Glomerular visceral epithelial cell (primary cell): Measurements from ENCODE around the gene SIPA1.

ENCODE experiments used
- DNase-seq: peaks from one replicate; pipeline ENCODE4 v3.0.0-alpha.2; 2016; ENCODE audit errors: extremely low spot score

The SIPA1 gene

GRCh38 chr11:65637794-65638419 lies at the start of gene SIPA1:
Gene SIPA1 (plus strand): TSS chr11:65638101. CDS start chr11:65640922, 2,821 bp downstream.
- peak; percentile 95 for DNase-seq

DNA sequence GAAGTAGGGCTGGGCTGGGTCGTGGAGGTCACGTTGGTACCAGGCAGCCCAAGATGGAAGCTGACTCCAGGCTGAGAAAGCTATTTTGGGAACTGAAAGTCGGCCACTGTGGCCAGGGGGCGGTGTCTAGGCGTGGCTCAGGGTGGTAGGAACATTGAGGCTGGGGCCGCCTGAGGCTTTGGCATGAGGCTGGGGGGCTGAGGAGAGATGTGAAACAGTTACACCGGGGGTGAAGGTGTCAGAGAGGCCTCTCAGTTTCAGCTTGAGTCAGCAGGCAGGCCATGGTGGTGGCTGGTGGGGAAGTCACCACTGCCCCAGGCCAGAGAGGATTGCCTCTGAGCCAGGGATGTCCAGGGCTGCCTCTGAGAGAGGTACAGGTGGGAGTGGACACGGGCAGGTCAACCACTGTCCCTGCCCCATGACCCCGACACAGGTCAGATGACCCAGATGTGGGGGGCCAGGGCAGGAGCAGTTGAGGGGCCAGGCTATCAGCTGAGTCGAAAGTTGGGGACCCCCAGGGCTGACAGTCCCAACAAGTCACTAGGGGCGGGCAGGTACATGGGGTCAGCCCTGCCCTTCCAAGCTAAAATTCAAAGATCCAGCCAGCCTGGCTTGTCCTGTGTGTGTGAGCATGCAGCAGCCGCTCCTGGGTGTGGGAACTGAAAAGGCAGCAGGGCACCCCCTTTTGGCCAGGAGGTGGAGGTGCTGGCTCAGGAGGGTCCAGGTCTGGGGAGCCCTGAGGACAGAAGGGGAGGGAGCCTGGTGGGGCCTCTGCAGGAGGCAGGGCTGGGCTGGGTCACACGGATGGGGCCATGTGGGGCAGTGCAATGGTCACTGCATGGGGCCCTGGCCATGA lies 49.5 kb upstream of the SIPA1 start:
- DNase-seq = peak; percentile 50

DNA sequence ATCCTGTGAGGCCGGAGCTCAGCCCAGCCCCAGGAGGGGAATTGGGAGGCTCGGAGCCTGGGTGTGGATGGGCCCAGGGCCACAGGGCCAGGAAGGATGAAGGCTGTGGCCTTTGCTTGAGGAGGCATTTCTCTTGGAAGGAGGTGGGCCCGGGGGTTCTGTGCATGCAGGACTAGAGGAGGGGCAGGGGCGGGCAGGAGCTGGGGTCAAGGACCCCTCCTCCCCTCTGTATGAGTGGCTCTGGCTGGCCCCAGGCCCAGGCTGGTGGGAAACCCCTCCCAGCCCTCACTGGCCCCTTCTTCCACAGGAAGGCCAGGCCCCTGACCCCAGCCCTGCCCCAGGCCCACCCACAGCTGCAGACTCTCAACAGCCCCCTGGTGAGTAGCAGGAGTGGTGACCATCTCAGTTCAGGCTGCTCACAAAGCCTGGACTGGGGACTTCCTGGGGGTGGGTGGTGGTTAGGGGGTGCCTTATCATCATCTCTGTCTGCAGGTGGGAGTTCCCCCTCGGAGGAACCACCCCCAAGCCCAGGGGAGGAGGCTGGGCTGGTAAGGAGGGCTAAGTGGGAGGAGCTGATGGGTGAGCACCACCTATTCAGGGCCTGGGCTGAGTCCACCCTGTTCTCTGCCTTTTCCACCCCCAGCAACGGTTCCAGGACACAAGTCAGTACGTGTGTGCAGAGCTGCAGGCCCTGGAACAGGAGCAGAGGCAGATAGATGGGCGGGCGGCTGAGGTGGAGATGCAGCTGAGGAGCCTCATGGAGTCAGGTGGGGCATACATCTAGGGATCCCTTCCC lies 48.3 kb upstream of the SIPA1 start:
- no peak for DNase-seq

GRCh38 chr11:65590240-65590738 lies 47.6 kb upstream of the SIPA1 start:
- DNase-seq = no peak

- DNase-seq = no peak
Measured at GRCh38 chr11:65591939-65592857, 45.7 kb upstream of the SIPA1 start.

DNA sequence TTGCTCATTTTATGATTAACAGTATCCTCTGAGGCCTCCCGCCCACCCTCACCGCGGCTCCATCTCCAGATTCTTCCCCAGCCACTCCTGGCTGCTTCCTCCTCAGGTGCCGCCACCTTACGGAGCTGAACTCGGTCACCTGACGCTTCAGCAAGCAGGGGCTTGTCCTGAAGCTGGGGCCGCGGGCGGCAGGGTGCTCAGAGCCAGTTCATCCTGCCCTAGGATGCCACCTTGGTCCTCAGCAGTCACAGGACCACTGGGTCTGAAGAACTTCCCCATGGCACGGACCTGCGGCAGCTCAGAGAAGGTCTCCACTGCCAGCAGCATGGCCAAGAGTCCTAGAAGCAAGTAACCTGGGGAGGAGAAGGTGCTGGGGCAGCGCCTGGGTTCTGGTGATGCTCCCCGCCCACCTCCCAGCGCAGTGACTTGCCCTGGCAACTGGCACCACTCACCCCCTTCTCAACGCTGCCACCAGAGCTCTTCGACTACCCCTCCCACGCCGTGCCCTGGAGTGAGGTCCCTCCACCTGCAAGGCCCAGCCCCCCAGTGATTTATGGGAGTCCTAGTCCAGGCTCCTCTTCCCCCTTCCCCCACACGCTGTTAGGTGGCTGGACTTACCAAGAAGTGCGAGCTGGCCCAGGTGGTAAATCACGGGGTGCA lies 44.9 kb upstream of the SIPA1 start:
- no peak for DNase-seq

DNA sequence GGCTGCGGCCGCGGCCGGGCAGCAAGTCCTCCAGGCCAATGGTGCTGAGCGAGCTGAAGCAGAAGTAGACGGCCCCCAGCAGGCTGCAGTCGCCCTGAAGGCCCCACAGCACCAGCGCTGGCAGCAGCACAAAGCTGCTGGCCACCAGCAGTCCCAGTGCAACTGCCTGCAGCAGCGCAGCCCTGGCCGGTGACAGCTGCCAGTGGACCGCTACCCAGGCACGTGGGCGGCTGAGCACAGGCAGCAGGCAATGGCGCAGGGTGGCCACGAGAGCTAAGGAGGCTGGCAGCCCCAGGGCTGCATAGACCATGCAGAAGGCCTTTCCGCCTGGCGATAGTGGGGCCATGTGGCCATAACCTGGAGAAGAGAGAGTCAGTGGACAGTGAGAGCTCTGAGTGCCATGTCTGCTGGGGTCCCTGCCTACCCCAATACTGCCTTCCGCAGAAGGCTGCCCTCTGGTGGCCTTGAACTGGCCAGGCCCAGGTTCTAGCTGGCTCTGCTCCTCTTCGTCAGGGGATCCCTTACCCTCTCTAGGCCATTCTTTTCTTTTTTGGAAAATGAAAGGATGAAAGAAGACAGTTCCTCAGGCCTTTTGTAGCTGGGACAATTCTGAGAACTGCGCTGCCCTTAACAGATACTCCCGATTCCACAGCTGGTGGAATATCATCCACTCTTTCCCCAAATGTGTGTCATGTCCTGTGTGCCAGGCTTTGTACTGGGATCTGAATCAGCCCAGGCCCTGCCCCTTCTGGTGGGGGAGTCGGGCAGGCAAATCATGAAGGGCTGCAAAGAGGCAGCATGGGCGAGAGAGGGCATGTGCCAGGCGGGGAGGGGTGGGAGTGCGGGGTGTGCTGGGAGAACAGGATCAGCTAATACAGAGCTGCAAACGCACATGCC lies 44.1 kb upstream of the SIPA1 start:
- no peak for DNase-seq

GRCh38 chr11:65595131-65595530 lies 42.8 kb upstream of the SIPA1 start:
- DNase-seq = no peak

DNA sequence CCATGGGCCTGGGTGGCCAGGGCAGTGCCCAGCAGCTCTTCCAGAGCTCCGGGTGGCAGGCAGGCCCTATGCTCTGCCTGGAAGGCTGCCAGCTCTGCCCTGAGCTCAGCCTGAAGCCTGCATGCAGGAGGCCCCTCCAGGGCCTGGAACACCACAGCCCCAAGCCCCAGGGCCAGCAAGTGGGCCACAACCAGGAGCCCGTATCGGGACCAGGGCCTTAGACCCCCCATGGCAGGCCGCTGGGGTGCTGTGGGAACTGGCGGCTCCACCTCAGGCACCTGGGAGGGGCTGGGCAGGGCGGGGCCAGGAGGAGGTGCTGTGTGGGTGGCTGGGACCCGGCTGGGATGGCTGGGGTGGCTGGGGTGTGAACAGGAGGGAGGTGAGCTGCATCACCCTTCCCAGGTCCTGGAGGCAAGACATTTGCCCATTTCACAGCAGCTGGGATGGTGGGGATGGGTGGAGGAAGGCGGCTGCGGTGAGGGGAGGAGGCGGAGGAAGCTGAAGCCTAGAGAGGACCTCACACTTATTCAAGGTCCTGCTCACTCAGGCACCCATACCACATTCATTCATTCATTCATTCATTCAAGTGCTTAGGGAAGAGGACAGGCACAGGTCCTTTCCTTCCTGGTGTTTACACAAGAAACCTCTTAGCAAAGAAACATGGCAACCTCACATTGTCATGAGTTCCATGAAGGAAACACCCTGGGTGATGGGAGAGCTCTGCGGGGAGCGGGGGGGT lies 42.2 kb upstream of the SIPA1 start, which contains the start of gene KCNK7:
TSS of gene KCNK7 (minus strand) at position 258 of the 739 bp plus-strand sequence. CDS start at position 230, 28 bp downstream.
- no peak for DNase-seq

DNA sequence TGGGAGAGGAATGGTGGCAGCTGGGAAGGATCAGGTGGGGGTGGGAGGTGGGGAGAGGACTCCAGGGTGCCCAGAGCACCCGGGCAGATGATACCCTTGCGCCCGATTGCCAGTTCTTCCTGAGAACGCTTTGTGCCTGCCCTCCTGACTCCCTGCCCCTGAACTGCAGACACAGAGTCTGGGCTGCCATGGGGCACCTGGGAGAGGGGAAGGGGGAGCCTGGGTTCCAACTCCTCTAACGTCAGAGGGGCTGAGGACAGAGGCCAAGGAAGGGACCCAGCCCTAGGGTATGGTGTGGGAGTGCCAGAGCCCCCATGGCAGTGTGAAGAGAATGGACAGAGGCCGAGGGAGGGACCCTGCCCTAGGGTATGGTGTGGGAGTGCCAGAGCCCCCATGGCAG lies 41.4 kb upstream of the SIPA1 start:
- no peak for DNase-seq

DNA sequence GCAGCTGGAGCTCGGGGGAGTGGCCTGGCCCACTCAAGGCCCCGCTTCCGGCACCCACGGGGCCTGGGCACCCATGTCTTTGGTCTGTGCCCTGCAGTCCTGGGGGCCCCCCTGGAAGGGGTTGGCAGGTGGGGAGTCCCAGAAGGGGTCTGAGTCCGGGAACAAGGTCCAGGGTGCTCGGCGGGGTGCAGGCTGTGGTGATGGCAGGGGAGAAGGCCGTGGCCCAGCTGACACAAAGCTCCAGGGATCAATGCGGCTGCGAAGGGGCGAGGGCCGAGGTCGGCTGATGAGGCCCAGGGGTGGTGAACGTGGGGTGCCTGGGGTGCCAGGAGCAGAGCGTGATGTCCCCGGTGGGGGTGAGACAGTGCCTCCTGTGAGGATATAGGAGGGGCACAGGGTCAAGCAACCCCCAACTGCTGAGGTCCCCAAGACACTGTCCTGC lies 39.6 kb upstream of the SIPA1 start:
- DNase-seq = no peak

GRCh38 chr11:65599216-65599954 lies 38.5 kb upstream of the SIPA1 start:
- no peak for DNase-seq

DNA sequence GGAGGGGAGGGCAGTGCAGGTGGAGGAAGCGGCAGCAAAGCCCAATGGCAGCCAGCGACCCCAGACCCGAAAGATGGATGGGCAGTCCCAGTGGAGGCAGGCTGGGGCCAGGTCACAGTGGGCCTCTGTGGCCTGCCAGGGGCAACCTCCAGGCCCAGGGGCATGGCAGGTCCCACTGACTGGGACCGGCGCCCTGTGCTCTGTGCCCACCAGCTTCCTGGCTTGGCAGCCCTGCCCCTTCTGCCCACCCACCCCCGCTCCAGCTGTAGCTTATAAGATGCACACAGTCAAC lies 38.0 kb upstream of the SIPA1 start:
- no peak for DNase-seq

GRCh38 chr11:65604258-65604657 lies 33.6 kb upstream of the SIPA1 start:
- DNase-seq = no peak

- no peak for DNase-seq
Measured at GRCh38 chr11:65606876-65607613, 30.9 kb upstream of the SIPA1 start.

DNA sequence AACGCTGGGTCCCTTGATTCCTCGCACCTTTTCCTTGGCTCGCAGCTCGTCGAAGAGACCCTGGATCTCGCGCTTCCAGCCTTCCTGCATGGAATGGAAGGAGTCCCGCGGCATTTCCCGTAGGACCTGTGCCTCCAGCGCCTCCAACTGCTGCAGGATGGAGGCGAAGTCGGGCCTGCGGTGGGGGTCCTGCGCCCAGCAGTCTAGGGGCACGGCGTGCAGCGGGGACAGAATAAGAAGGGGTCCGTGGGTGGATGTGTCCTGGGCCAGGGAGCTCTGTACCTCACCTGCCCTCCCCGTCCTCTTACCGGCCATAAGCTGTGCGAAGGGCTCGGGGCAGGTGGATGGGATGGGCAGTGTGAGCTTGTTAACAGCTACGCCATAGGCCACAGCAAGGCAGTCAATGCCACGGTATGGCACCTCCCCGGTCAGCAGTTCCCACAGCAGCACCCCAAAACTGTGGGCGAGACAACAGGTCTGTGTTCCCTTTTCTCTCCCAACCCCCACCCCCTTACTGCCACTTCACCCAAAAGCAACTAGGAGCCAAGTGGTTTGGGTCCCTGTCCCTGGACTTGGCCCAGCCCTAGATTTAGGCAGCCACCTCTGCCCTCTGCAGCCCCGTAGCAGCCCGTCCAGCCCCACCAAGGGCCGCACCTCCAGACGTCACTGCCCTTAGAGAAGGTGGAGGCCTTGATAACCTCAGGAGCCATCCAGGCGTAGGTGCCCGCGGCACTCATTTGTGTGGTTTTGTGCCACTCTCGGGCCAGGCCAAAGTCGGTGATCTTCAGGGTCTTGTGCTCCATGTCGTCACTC lies 30.1 kb upstream of the SIPA1 start:
- no peak for DNase-seq

- no peak for DNase-seq
Measured at GRCh38 chr11:65609229-65609628, 28.7 kb upstream of the SIPA1 start.
